Measurements from ENCODE around the gene FSIP1.

FSIP1 gene

DNA sequence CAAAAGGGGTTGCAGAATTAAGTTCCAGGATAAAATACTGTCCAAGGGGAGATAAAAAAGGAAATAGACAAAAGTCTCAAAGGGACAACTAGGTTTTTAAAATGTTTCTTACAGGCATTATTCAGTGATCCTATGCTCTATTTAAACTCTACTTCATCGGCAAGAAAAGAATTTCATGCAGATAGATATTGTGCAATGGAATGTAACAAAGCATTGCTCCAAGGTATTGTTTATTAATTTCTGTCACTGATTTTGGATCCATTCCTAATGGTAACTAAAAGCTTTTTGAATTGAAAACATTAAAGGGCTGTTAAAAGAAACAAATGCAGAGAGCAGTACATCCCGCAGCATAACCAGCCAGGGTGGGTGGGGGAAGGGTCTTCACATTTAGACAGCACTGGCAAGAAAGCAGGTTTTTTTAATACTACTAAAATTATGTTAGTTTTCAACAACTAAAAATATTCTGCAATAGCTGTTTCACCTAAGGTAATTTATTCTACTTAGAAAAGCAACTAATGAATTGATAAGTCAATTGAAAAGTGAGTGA lies 118.9 kb downstream of the FSIP1 start:
- TF ChIP-seq, protein P1, sequence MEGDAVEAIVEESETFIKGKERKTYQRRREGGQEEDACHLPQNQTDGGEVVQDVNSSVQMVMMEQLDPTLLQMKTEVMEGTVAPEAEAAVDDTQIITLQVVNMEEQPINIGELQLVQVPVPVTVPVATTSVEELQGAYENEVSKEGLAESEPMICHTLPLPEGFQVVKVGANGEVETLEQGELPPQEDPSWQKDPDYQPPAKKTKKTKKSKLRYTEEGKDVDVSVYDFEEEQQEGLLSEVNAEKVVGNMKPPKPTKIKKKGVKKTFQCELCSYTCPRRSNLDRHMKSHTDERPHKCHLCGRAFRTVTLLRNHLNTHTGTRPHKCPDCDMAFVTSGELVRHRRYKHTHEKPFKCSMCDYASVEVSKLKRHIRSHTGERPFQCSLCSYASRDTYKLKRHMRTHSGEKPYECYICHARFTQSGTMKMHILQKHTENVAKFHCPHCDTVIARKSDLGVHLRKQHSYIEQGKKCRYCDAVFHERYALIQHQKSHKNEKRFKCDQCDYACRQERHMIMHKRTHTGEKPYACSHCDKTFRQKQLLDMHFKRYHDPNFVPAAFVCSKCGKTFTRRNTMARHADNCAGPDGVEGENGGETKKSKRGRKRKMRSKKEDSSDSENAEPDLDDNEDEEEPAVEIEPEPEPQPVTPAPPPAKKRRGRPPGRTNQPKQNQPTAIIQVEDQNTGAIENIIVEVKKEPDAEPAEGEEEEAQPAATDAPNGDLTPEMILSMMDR (IDR thresholded peaks at IDR 0.05; ENCODE audit: control extremely low read depth, extremely low read depth, low read depth, missing control alignments) = no peak
- ChIA-PET POLR2A (no interaction called here), CTCF (interaction anchor here (1.1 kb wide), 1 partner anchor 23 kb away, joined by 4 read pairs; no protein-coding TSS in a partner anchor)
- no peak for DNase-seq (ENCODE audit: extremely low spot score)

DNA sequence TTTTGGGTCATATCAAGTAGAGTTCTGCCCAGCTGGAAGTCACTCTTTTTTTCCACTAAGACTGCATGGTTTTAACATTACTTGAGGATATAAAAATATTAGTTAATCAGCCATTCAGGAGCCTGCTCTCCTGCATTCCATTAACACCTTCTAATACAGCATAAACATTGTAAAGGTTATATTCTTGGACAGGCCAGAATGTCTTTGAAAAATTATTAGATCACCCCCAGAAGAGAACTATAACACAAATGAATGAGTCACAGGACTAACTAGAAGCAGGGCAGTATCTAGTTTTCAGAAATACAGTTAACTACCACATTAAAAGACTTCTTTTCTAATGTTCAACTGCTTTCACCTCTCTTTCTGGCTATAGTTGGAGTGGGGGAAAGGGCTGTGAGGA lies 120.9 kb downstream of the FSIP1 start:
- CTCF ChIA-PET = no interaction called here
- TF ChIP-seq, protein P1 (IDR thresholded peaks at IDR 0.05; ENCODE audit: control extremely low read depth, extremely low read depth, low read depth, missing control alignments) = no peak
- DNase-seq (ENCODE audit: extremely low spot score) = no peak
- POLR2A ChIA-PET = no interaction called here

DNA sequence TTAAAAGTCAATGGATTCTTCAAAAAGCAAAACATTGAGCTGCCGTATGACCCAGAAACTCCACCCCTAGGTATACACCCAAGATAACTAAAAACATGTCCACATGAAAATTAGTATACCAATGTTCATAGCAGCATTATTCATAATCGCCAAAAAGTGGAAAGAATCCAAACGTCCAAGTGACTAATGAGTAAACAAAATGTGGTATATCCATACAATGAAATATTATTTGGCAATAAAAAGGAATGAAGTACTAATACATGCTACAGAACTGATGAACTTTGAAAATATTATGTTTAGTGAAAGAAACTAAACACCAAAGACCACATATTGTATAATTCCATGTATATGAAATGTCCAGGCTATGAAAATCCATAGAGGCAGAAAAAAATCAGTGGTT lies 123.9 kb downstream of the FSIP1 start:
- CTCF ChIA-PET = interaction anchor here (1.3 kb wide), 1 partner anchor 14 kb away, joined by 4 read pairs; no protein-coding TSS in a partner anchor
- TF ChIP-seq, protein P1 (IDR thresholded peaks at IDR 0.05; ENCODE audit: control extremely low read depth, extremely low read depth, low read depth, missing control alignments) = no peak
- POLR2A ChIA-PET = no interaction called here

DNA sequence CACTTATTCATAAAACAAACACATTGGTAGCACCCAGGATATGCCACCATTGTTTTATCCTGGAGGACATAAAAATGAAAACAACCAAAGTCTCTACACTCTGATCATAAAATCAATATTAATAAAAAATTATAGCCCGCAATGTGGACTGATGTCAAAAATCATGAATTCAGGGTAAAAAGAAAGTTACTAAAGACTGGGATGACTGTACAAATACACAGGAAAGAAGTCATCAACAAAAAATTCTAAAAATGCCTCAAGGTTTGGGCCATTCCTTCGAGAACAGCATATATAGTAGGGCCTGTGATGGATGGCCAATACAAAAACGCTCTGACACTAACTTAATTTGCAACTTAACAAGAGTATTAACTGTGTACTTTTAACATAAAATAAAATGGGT lies 125.0 kb downstream of the FSIP1 start:
- TF ChIP-seq, protein P1 (IDR thresholded peaks at IDR 0.05; ENCODE audit: control extremely low read depth, extremely low read depth, low read depth, missing control alignments) = no peak
- CTCF ChIA-PET = interaction anchor here (1.3 kb wide), 1 partner anchor 13 kb away, joined by 4 read pairs; no protein-coding TSS in a partner anchor
- POLR2A ChIA-PET = no interaction called here
- DNase-seq (ENCODE audit: extremely low spot score) = no peak

More for the DNA sequence above, 123.9 kb downstream of the FSIP1 start:
- DNase-seq (ENCODE audit: extremely low spot score) = no peak

DNA sequence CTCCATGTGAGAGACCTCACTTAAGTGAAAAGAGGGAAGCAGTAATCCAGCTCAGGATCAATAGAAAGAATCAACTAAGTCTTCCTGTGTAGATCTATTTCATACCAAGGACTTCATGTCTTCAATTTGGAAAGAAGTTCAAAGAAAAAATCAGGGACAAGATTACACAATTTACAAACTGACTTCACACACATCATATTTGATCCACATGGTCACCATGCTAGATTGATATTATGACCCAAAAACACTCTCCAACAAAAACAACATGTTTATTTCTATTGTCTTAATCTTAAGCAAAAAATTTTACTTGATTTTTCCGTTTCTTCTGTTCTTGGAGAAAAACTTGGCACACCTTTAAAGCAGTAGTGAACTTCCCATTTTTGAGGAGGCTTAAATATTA lies 125.5 kb downstream of the FSIP1 start:
- CTCF ChIA-PET = interaction anchor here (1.4 kb wide), 1 partner anchor 33 kb away, joined by 3 read pairs; no protein-coding TSS in a partner anchor
- no peak for DNase-seq (ENCODE audit: extremely low spot score)
- TF ChIP-seq, protein P1 (IDR thresholded peaks at IDR 0.05; ENCODE audit: control extremely low read depth, extremely low read depth, low read depth, missing control alignments) = no peak

DNA sequence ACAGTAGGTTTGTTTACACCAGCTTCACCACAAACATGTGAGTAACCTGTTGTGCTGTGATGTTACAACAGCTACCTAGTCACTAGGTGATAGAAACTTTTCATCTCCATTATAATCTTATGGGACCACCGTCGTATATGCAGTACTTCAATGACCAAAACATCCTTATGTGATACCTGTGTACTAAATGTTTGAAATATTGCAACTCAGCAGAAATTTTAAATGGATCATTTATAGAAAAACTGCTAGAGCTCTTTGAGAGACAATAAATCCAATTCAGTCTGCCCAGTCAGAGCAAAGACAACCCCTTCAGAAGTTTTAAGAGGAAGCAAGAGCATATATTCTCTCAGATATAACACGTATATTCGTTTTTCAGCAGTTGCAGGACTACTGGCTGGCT lies 128.3 kb downstream of the FSIP1 start:
- POLR2A ChIA-PET = no interaction called here
- TF ChIP-seq, protein P1 (IDR thresholded peaks at IDR 0.05; ENCODE audit: control extremely low read depth, extremely low read depth, low read depth, missing control alignments) = no peak
- DNase-seq (ENCODE audit: extremely low spot score) = no peak
- CTCF ChIA-PET = interaction anchor here (1.2 to 2.0 kb wide), 3 partner anchors 12 to 74 kb away, joined by 3 to 6 read pairs (median 3); no protein-coding TSS in a partner anchor

More for the DNA sequence above, 125.5 kb downstream of the FSIP1 start:
- POLR2A ChIA-PET = no interaction called here
